Keratinocyte (primary cell): ENCODE measurements around the gene CLNK. TPM values are rescaled to one million over a fixed set of nuclear protein-coding genes. Genes with fewer than 3 reads are reported as not detected.

ENCODE experiments used
- DNase-seq: peaks from one replicate; pipeline ENCODE4 v3.0.0-alpha.2; 2011; ENCODE audit warnings: low read depth, missing footprints, low spot score
- FAIRE-seq: peaks from 2 replicates; lab custom pipeline; 2011; peaks lifted over from hg19 to GRCh38; lab: Jason Lieb, UNC
- H2AFZ ChIP-seq: 2 replicates; pipeline ENCODE4 v1.6.0; 2012; ENCODE audit warnings: low read length, control low read depth, inconsistent platforms; ENCODE audit not compliant: control insufficient read depth
- H3K27ac ChIP-seq: 2 replicates; pipeline ENCODE4 v1.5.1; 2011; ENCODE audit warnings: low read length; ENCODE audit not compliant: control insufficient read depth, insufficient read depth
- H3K27me3 ChIP-seq: 3 replicates; pipeline ENCODE4 v1.6.0; 2011; ENCODE audit warnings: low read length; ENCODE audit not compliant: control insufficient read depth, insufficient read depth; ENCODE audit errors: extremely low read depth
- H3K36me3 ChIP-seq, 2 experiments: 2 replicates in 1 of 2; 3 replicates in 1 of 2; pipeline ENCODE4 v1.5.1; 2011; ENCODE audit warnings: low read length in 2 of 2, mild to moderate bottlenecking in 1 of 2; ENCODE audit not compliant: control insufficient read depth in 2 of 2, insufficient read depth in 2 of 2; ENCODE audit errors: extremely low read depth in 1 of 2
- H3K4me1 ChIP-seq: 3 replicates; pipeline ENCODE4 v1.5.1; 2011; ENCODE audit warnings: low read length; ENCODE audit not compliant: control insufficient read depth, insufficient read depth; ENCODE audit errors: extremely low read depth
- H3K4me2 ChIP-seq: 3 replicates; pipeline ENCODE4 v1.6.0; 2011; ENCODE audit warnings: low read depth, low read length; ENCODE audit not compliant: control insufficient read depth, insufficient read depth; ENCODE audit errors: extremely low read depth
- H3K4me3 ChIP-seq, 3 experiments: fragments of 200-600 bp in 1 of 3; sonication (generic) in 1 of 3; 2 replicates in 2 of 3; 3 replicates in 1 of 3; pipeline ENCODE4 v1.5.1; 2011 to 2016; ENCODE audit warnings: low read length in 3 of 3, mild to moderate bottlenecking in 3 of 3, control low read depth in 2 of 3, inconsistent platforms in 1 of 3, low read depth in 1 of 3, mixed read lengths in 1 of 3, mixed run types in 1 of 3, moderate library complexity in 1 of 3; ENCODE audit not compliant: control insufficient read depth in 2 of 3, insufficient read depth in 2 of 3; ENCODE audit errors: extremely low read depth in 1 of 3
- H3K79me2 ChIP-seq: 2 replicates; pipeline ENCODE4 v1.6.0; 2012; ENCODE audit warnings: low read length; ENCODE audit not compliant: control insufficient read depth, insufficient read depth
- H3K9ac ChIP-seq: 3 replicates; pipeline ENCODE4 v1.6.0; 2011; ENCODE audit warnings: low read length; ENCODE audit not compliant: control insufficient read depth, insufficient read depth; ENCODE audit errors: extremely low read depth
- H3K9me1 ChIP-seq: 3 replicates; pipeline ENCODE4 v1.6.0; 2011; ENCODE audit warnings: low read length; ENCODE audit not compliant: control insufficient read depth, insufficient read depth; ENCODE audit errors: extremely low read depth
- H3K9me3 ChIP-seq: 2 replicates; pipeline ENCODE4 v1.5.1; 2012; ENCODE audit warnings: low read depth, low read length; ENCODE audit not compliant: control insufficient read depth
- H4K20me1 ChIP-seq: 3 replicates; pipeline ENCODE4 v1.6.0; 2011; ENCODE audit warnings: low read length; ENCODE audit not compliant: control insufficient read depth, insufficient read depth; ENCODE audit errors: extremely low read depth
- CTCF ChIP-seq, 3 experiments: IDR thresholded peaks in 1 of 3; conservative IDR thresholded peaks in 1 of 3; optimal IDR thresholded peaks in 1 of 3; 2 replicates in 2 of 3; 3 replicates in 1 of 3; pipeline versions ENCODE3 to v1.5.1; 2011; ENCODE audit warnings: low read length in 3 of 3, mild to moderate bottlenecking in 3 of 3, moderate library complexity in 2 of 3, control low read depth in 1 of 3, inconsistent platforms in 1 of 3; ENCODE audit not compliant: insufficient read depth in 2 of 3; ENCODE audit errors: extremely low read depth in 1 of 3
- EZH2 ChIP-seq: IDR thresholded peaks from one replicate; pipeline ENCODE4 v1.6.1; 2012; ENCODE audit warnings: inconsistent platforms, mild to moderate bottlenecking, low read length, moderate library complexity
- dilution Hi-C: fragments of 300-500 bp; cut with MboI; formaldehyde crosslinking; loops from one replicate; pipeline ENCODE4 v1.7.0; 2020; ENCODE audit warnings: low sequenced_read_pairs; ENCODE audit not compliant: extremely low pct_ligation_motif_present
- polyA plus RNA-seq, 5 experiments: library from polyadenylated mRNA; depleted of rRNA in 3 of 5; stranded (reverse) in 3 of 5; stranded (forward) in 1 of 5; unstranded in 1 of 5; fragments of >200 nt; gene quantifications; 1 replicate in 1 of 5; 2 replicates in 3 of 5; 3 replicates in 1 of 5; pipeline versions ENCODE4 v1.2.1 to v1.2.3, GENCODE V29; 2011 to 2012; ENCODE audit warnings: missing spikeins in 2 of 5, low read depth in 1 of 5, low replicate concordance in 1 of 5

CLNK gene
- polyA plus RNA-seq, 1 donor (not counting 4 experiments of a cell fraction or from before 2014, with no cell fraction given), result not detected

- Histone ChIP-seq H3K27me3 (peaks cover 12% of the 10 kb centered on the region), H3K9me1 (no peaks in the 10 kb centered on the region), H3K36me3 (peaks cover 4 to 13% of the 10 kb centered on the region in 2 experiments), H3K4me2 (peak overlapping the region; percentile 66), H4K20me1 (no peaks in the 10 kb centered on the region), H3K27ac (no peak overlapping the region), H3K79me2 (peaks cover 18% of the 10 kb centered on the region), H3K4me1 (peaks cover 20% of the 10 kb centered on the region), H3K4me3 (peak overlapping the region in 2 of 3 experiments; percentile 61 to 67), H2AFZ (peak overlapping the region; percentile 92), H3K9me3 (peaks cover 4% of the 10 kb centered on the region), H3K9ac (no peak overlapping the region)
- peak; percentile 4 for DNase-seq
- FAIRE-seq, result no peak
- dilution Hi-C loops, result no loop called here
- TF ChIP-seq CTCF (optimal IDR thresholded peaks at IDR 0.05 in 1 of 3, IDR thresholded peaks at IDR 0.05 in 1 of 3, conservative IDR thresholded peaks at IDR 0.05 in 1 of 3; ENCODE audit: extremely low read depth in 1 of 3, insufficient read depth in 2 of 3, low read length in 3 of 3) (no peak), EZH2 (no peak)
Measured at GRCh38 chr4:10458177-10458576, 226.4 kb downstream of the CLNK start.

- H3K9me1 ChIP-seq, result no peaks in the 10 kb centered on the region
- TF ChIP-seq CTCF (optimal IDR thresholded peaks at IDR 0.05 in 1 of 3, IDR thresholded peaks at IDR 0.05 in 1 of 3, conservative IDR thresholded peaks at IDR 0.05 in 1 of 3; ENCODE audit: extremely low read depth in 1 of 3, insufficient read depth in 2 of 3, low read length in 3 of 3) (no peak), EZH2 (no peak)
- peak within 1 kb of the TSS; percentile 68 for H3K9ac ChIP-seq
- FAIRE-seq (no peak), DNase-seq (peak; percentile 4)
- peak within 1 kb of the TSS; percentile 92 for H2AFZ ChIP-seq
- H3K27me3 ChIP-seq, result peaks cover 12% of the 10 kb centered on the region
- peak within 1 kb of the TSS; percentile 56 to 70 (median 67) for H3K4me3 ChIP-seq
- H3K36me3 ChIP-seq, result peaks cover 9 to 18% of the 10 kb centered on the region in 2 experiments
- peaks cover 20% of the 10 kb centered on the region for H3K4me1 ChIP-seq
- H3K4me2 ChIP-seq, result peak within 1 kb of the TSS; percentile 66
- dilution Hi-C loops, result no loop called here
- H3K27ac ChIP-seq, result peak within 1 kb of the TSS; percentile 49
- no peaks in the 10 kb centered on the region for H4K20me1 ChIP-seq
- peaks cover 4% of the 10 kb centered on the region for H3K9me3 ChIP-seq
- H3K79me2 ChIP-seq, result peaks cover 22% of the 10 kb centered on the region
Measured at GRCh38 chr4:10457255-10457801, 227.2 kb downstream of the CLNK start, which contains the start of gene ZNF518B. TSS of gene ZNF518B (minus strand) at chr4:10457426. CDS start at chr4:10446328, 11,098 bp downstream.
